PFSK-1 (cell line): ENCODE data around the gene BLCAP.

Experiments used
- FOXP2 ChIP-seq: optimal IDR thresholded peaks from 2 replicates; pipeline ENCODE3; 2011; ENCODE audit warnings: borderline replicate concordance, control low read depth, inconsistent platforms; ENCODE audit not compliant: insufficient read depth; ENCODE audit errors: extremely low read length, extremely low read depth
- POLR2AphosphoS5 ChIP-seq: IDR thresholded peaks from 2 replicates; pipeline ENCODE4 v1.6.1; 2012; ENCODE audit warnings: low read depth, mild to moderate bottlenecking, control low read depth, low read length, moderate library complexity
- REST ChIP-seq, 2 experiments: IDR thresholded peaks; 2 replicates each; pipeline versions ENCODE4 v1.6.1 to v1.8.0; 2011 to 2012; ENCODE audit warnings: low read depth in 2 of 2, low read length in 2 of 2, control low read depth in 1 of 2, inconsistent platforms in 1 of 2, mild to moderate bottlenecking in 1 of 2, moderate library complexity in 1 of 2; ENCODE audit not compliant: insufficient read depth in 1 of 2
- SIN3A ChIP-seq: IDR thresholded peaks from 2 replicates; pipeline ENCODE4 v1.6.1; 2012; ENCODE audit warnings: mild to moderate bottlenecking, low read length, moderate library complexity, borderline replicate concordance; ENCODE audit not compliant: insufficient read depth
- TAF1 ChIP-seq: IDR thresholded peaks from 2 replicates; pipeline ENCODE4 v1.6.1; 2012; ENCODE audit warnings: low read length, control low read depth, borderline replicate concordance; ENCODE audit not compliant: insufficient read depth

BLCAP gene

GRCh38 chr20:37523911-37524700, 3.6 kb downstream of the BLCAP start:
- no peak for TF ChIP-seq SIN3A

- TF ChIP-seq TAF1, result no peak
- TF ChIP-seq POLR2AphosphoS5, result no peak
- TF ChIP-seq SIN3A, result no peak
- no peak for TF ChIP-seq REST (IDR thresholded peaks at IDR 0.05; ENCODE audit: insufficient read depth in 1 of 2, low read depth in 2 of 2, low read length in 2 of 2)
- TF ChIP-seq FOXP2, result no peak
These were observed 4.7 kb downstream of the BLCAP start for GRCh38 chr20:37523012-37523391.

- no peak for TF ChIP-seq REST (IDR thresholded peaks at IDR 0.05; ENCODE audit: insufficient read depth in 1 of 2, low read depth in 2 of 2, low read length in 2 of 2)
- TF ChIP-seq POLR2AphosphoS5, result no peak
- no peak for TF ChIP-seq SIN3A
- TF ChIP-seq FOXP2, result no peak
- TF ChIP-seq TAF1, result no peak
These were observed 5.2 kb downstream of the BLCAP start for GRCh38 chr20:37522260-37523011.

GRCh38 chr20:37521061-37521771, 6.5 kb downstream of the BLCAP start, which contains the start of gene NNAT:
TSS of gene NNAT (plus strand) at chr20:37521250. CDS start at chr20:37521332, 82 bp downstream.
- no peak for TF ChIP-seq FOXP2
- no peak for TF ChIP-seq POLR2AphosphoS5
- TF ChIP-seq REST (IDR thresholded peaks at IDR 0.05; ENCODE audit: insufficient read depth in 1 of 2, low read depth in 2 of 2, low read length in 2 of 2), result no peak
- TF ChIP-seq SIN3A, result no peak
- TF ChIP-seq TAF1, result no peak

- no peak for TF ChIP-seq FOXP2
- TF ChIP-seq SIN3A, result no peak
- TF ChIP-seq TAF1, result no peak
- TF ChIP-seq REST (IDR thresholded peaks at IDR 0.05; ENCODE audit: insufficient read depth in 1 of 2, low read depth in 2 of 2, low read length in 2 of 2), result no peak
- TF ChIP-seq POLR2AphosphoS5, result no peak
These were observed 7.2 kb downstream of the BLCAP start for GRCh38 chr20:37520419-37520955.
